Astrocyte (in vitro differentiated cells and primary cell): ENCODE data around the gene EPHB2. TPM values are rescaled to one million over a fixed set of nuclear protein-coding genes. Genes with fewer than 3 reads are reported as not detected.

Experiments used
- DNase-seq: peaks from one replicate; pipeline ENCODE4 v3.0.0-alpha.2; 2010; ENCODE audit warnings: low read depth
- FAIRE-seq: peaks from 2 replicates; lab custom pipeline; 2011; peaks lifted over from hg19 to GRCh38; lab: Jason Lieb, UNC
- H2AFZ ChIP-seq: 2 replicates; pipeline ENCODE4 v1.6.0; 2012; ENCODE audit warnings: low read depth, low read length, inconsistent platforms
- H3K27ac ChIP-seq: 2 replicates; pipeline ENCODE4 v1.5.1; 2011; ENCODE audit warnings: low read depth, low read length, inconsistent platforms
- H3K27me3 ChIP-seq: 2 replicates; pipeline ENCODE4 v1.6.0; 2011; ENCODE audit warnings: low read length, inconsistent platforms; ENCODE audit not compliant: insufficient read depth
- H3K36me3 ChIP-seq: 2 replicates; pipeline ENCODE4 v1.5.1; 2011; ENCODE audit warnings: low read length, inconsistent platforms; ENCODE audit not compliant: insufficient read depth
- H3K4me1 ChIP-seq: 2 replicates; pipeline ENCODE4 v1.5.1; 2011; ENCODE audit warnings: low read length, inconsistent platforms; ENCODE audit not compliant: insufficient read depth
- H3K4me2 ChIP-seq: 2 replicates; pipeline ENCODE4 v1.6.0; 2012; ENCODE audit warnings: low read length, inconsistent platforms
- H3K4me3 ChIP-seq: 2 replicates; pipeline ENCODE4 v1.5.1; 2011; ENCODE audit warnings: low read depth, mild to moderate bottlenecking, low read length, inconsistent platforms; ENCODE audit not compliant: insufficient read depth
- H3K79me2 ChIP-seq: 2 replicates; pipeline ENCODE4 v1.6.0; 2012; ENCODE audit warnings: mild to moderate bottlenecking, low read length, inconsistent platforms; ENCODE audit not compliant: insufficient read depth
- H3K9ac ChIP-seq: 2 replicates; pipeline ENCODE4 v1.6.0; 2012; ENCODE audit warnings: mild to moderate bottlenecking, low read length, inconsistent platforms
- H3K9me3 ChIP-seq: 2 replicates; pipeline ENCODE4 v1.5.1; 2012; ENCODE audit warnings: low read depth, mild to moderate bottlenecking, low read length, inconsistent platforms; ENCODE audit not compliant: insufficient read depth
- H4K20me1 ChIP-seq: 2 replicates; pipeline ENCODE4 v1.6.0; 2012; ENCODE audit warnings: low read length, inconsistent platforms; ENCODE audit not compliant: insufficient read depth
- H3K27ac Mint-ChIP-seq: one replicate; pipeline ENCODE4 v1.8.0; 2021; ENCODE audit warnings: mild to moderate bottlenecking, mixed read lengths; ENCODE audit not compliant: unreplicated experiment
- H3K27me3 Mint-ChIP-seq: one replicate; pipeline ENCODE4 v1.8.0; 2021; ENCODE audit warnings: low read depth, mixed read lengths; ENCODE audit not compliant: unreplicated experiment
- H3K36me3 Mint-ChIP-seq: one replicate; pipeline ENCODE4 v1.8.0; 2021; ENCODE audit warnings: low read depth, mixed read lengths; ENCODE audit not compliant: unreplicated experiment
- H3K4me1 Mint-ChIP-seq: one replicate; pipeline ENCODE4 v1.8.0; 2021; ENCODE audit warnings: low read depth, mixed read lengths; ENCODE audit not compliant: unreplicated experiment
- H3K4me3 Mint-ChIP-seq: one replicate; pipeline ENCODE4 v1.8.0; 2021; ENCODE audit warnings: mild to moderate bottlenecking, moderate library complexity, mixed read lengths; ENCODE audit not compliant: unreplicated experiment
- H3K9me3 Mint-ChIP-seq: one replicate; pipeline ENCODE4 v1.8.0; 2021; ENCODE audit warnings: mild to moderate bottlenecking, mixed read lengths; ENCODE audit not compliant: unreplicated experiment
- CTCF ChIP-seq: IDR thresholded peaks from 2 replicates; pipeline ENCODE4 v1.5.1; 2011; ENCODE audit warnings: low read depth, mild to moderate bottlenecking, inconsistent platforms, low read length, moderate library complexity; ENCODE audit not compliant: insufficient read depth
- EZH2 ChIP-seq: IDR thresholded peaks from 2 replicates; pipeline ENCODE4 v1.6.1; 2012; ENCODE audit warnings: mild to moderate bottlenecking, low read length, inconsistent platforms; ENCODE audit not compliant: insufficient read depth
- total RNA-seq: library from RNA; stranded (reverse); gene quantifications from 2 replicates; pipeline ENCODE4 v1.2.1, GENCODE V29; 2021

EPHB2 gene
- total RNA-seq, 1 donor from 2014 or later = 8.4 TPM

DNA sequence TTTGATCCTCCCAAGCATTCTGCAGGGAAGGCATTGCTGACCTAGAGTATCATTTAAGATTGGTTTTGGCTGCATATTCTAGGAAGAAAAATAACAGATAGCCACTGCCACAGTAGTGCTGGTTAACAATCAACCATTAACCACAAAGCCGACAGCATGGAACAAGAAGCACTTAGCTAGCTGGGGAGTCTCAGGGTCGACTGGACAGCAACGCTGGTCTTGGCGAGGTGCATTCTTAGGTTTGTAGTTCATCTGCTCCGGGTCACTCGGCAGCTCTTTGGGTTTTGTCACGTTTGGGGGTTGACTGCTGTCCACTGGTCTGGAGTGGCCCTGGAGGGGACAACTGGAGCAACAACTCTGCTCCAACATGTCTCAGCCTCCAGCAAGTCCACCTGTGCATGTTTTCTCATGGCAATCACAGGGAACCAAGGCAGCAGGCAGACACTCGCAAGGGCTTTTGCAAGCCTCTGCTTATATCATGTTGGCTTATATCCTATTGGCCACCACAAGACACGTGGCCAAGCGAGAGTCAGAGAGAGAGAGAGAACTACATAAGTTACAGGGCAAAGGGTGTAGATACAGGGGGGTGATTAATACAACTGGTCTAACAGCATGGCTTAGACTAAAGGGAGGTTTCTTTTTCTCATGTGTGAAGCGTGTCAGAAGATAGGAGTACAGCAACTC is 162.5 kb downstream of the EPHB2 start:
- peaks cover 36% of the 10 kb centered on the region for H3K27me3 Mint-ChIP-seq
- Histone ChIP-seq H4K20me1 (peaks cover 27% of the 10 kb centered on the region), H3K9me3 (peaks cover 3% of the 10 kb centered on the region), H3K4me3 (no peak overlapping the region), H3K4me2 (no peak overlapping the region), H3K27me3 (no peaks in the 10 kb centered on the region), H3K36me3 (peaks cover 10% of the 10 kb centered on the region), H2AFZ (no peak overlapping the region), H3K9ac (no peak overlapping the region), H3K79me2 (no peaks in the 10 kb centered on the region), H3K27ac (no peak overlapping the region), H3K4me1 (peaks cover 26% of the 10 kb centered on the region)
- peaks cover 4% of the 10 kb centered on the region for H3K4me1 Mint-ChIP-seq
- H3K4me3 Mint-ChIP-seq = no peak overlapping the region
- FAIRE-seq (no peak), DNase-seq (no peak)
- H3K27ac Mint-ChIP-seq = no peak overlapping the region
- H3K9me3 Mint-ChIP-seq = peaks cover 3% of the 10 kb centered on the region
- peaks cover 9% of the 10 kb centered on the region for H3K36me3 Mint-ChIP-seq
- TF ChIP-seq CTCF = no peak
- TF ChIP-seq EZH2 = no peak

- H3K9ac ChIP-seq = no peak overlapping the region
- peaks cover 31% of the 10 kb centered on the region for H3K4me1 ChIP-seq
- no peak overlapping the region for H3K4me3 Mint-ChIP-seq
- no peak overlapping the region for H3K4me2 ChIP-seq
- no peaks in the 10 kb centered on the region for H3K9me3 ChIP-seq
- peaks cover 16% of the 10 kb centered on the region for H4K20me1 ChIP-seq
- TF ChIP-seq CTCF (no peak), EZH2 (no peak)
- peaks cover 4% of the 10 kb centered on the region for H3K4me1 Mint-ChIP-seq
- H3K27me3 ChIP-seq = no peaks in the 10 kb centered on the region
- peaks cover 1% of the 10 kb centered on the region for H3K9me3 Mint-ChIP-seq
- no peaks in the 10 kb centered on the region for H3K79me2 ChIP-seq
- H2AFZ ChIP-seq = no peak overlapping the region
- no peak overlapping the region for H3K27ac ChIP-seq
- peaks cover 1% of the 10 kb centered on the region for H3K36me3 Mint-ChIP-seq
- FAIRE-seq (no peak), DNase-seq (no peak)
- H3K4me3 ChIP-seq = no peak overlapping the region
- no peak overlapping the region for H3K27ac Mint-ChIP-seq
- peaks cover 10% of the 10 kb centered on the region for H3K36me3 ChIP-seq
- H3K27me3 Mint-ChIP-seq = peaks cover 37% of the 10 kb centered on the region
Observed at GRCh38 chr1:22874785-22875184, 164.1 kb downstream of the EPHB2 start.

GRCh38 chr1:22875241-22875640 is 164.6 kb downstream of the EPHB2 start:
- H3K36me3 Mint-ChIP-seq = peaks cover 1% of the 10 kb centered on the region
- no peak overlapping the region for H3K27ac ChIP-seq
- FAIRE-seq (no peak), DNase-seq (no peak)
- H3K27ac Mint-ChIP-seq = no peak overlapping the region
- H3K4me3 Mint-ChIP-seq = no peak overlapping the region
- no peak overlapping the region for H2AFZ ChIP-seq
- peaks cover 5% of the 10 kb centered on the region for H3K4me1 Mint-ChIP-seq
- peaks cover 32% of the 10 kb centered on the region for H3K4me1 ChIP-seq
- no peaks in the 10 kb centered on the region for H3K27me3 ChIP-seq
- H3K4me2 ChIP-seq = no peak overlapping the region
- H3K4me3 ChIP-seq = no peak overlapping the region
- H3K9me3 Mint-ChIP-seq = no peaks in the 10 kb centered on the region
- peaks cover 17% of the 10 kb centered on the region for H4K20me1 ChIP-seq
- H3K9me3 ChIP-seq = no peaks in the 10 kb centered on the region
- H3K27me3 Mint-ChIP-seq = peaks cover 32% of the 10 kb centered on the region
- H3K9ac ChIP-seq = no peak overlapping the region
- H3K36me3 ChIP-seq = peaks cover 10% of the 10 kb centered on the region
- no peaks in the 10 kb centered on the region for H3K79me2 ChIP-seq
- no peak for TF ChIP-seq CTCF
- no peak for TF ChIP-seq EZH2
